ENCODE results near the gene DISP3.

The DISP3 gene

DNA sequence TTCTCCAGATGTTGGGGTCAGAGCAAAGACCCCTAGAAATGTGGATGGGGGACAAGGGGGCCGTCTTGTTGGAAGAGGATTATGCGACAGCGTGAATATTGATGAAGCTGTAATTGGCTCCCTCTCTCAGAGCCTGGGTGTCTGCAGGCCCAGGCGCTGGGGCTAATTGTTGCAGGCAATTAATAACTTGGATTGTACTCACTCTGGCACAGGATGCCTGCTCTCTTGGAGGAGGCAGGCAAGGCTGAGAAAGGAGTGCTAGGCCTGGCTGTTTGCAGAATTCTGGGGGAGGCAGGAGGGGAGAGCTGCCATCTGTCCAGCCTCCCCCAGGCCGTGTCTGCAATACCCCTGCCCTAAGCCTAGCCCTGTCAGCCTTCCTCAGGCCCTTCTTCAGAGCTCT is 4.1 kb upstream of the DISP3 start:
- Histone ChIP-seq H3K4ac (ENCODE audit: low read depth in 1 of 2, low read length in 2 of 2) (no peak overlapping the region), H3K9ac (ENCODE audit: low read length) (no peak overlapping the region)
- WGBS = 84% methylated on average over 5 of the region's 5 CpGs

DNA sequence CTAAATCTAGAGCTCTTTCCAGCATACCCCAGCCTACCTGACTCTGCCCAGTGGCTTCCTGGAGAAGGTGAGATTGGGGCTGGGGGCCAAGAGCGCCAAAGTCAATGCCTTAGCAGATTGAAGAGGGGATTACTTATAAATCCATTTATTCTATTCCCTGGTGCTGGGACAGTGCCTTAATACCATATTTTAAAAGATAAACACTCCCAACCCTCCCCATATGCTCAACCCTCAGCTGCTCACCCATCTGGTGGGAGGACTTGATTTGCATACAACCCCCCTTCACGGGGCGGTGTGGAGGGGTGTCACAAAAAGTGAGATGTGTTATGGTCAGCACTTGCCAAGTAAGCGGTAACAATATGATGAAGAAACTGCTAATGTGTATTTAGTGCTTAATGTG is 3.2 kb upstream of the DISP3 start:
- Histone ChIP-seq H3K79me1 (replicated peaks; ENCODE audit: low read length, poor library complexity, severe bottlenecking) (no peaks in the 10 kb centered on the region), H2AK5ac (ENCODE audit: low read length, severe bottlenecking) (no peak overlapping the region), H3K18ac (ENCODE audit: low read depth in 1 of 2, low read length in 2 of 2) (no peak overlapping the region), H3K27me3 (ENCODE audit: control insufficient read depth in 1 of 2, insufficient read depth in 1 of 2, low read length in 2 of 2) (peaks cover 36 to 67% of the 10 kb centered on the region in 2 experiments), H4K8ac (ENCODE audit: low read length) (no peak overlapping the region), H3K27ac (ENCODE audit: low read length, poor library complexity, severe bottlenecking) (no peak overlapping the region), H3K9ac (ENCODE audit: low read length) (no peak overlapping the region), H2AFZ (ENCODE audit: low read depth, low read length) (no peak overlapping the region), H3K4me1 (ENCODE audit: control insufficient read depth, insufficient read depth, low read depth, low read length) (peaks cover 19% of the 10 kb centered on the region), H3K14ac (ENCODE audit: low read length in 2 of 2) (no peak overlapping the region), H2BK120ac (ENCODE audit: low read depth, low read length) (no peak overlapping the region), H3K4me2 (ENCODE audit: low read length, poor library complexity, severe bottlenecking) (no peak overlapping the region), H3K4me3 (ENCODE audit: insufficient read depth in 1 of 2, low read depth in 1 of 2, low read length in 2 of 2) (no peak overlapping the region), H3K9me3 (ENCODE audit: control insufficient read depth, low read length) (no peaks in the 10 kb centered on the region), H4K91ac (ENCODE audit: low read length) (no peak overlapping the region), H3K36me3 (ENCODE audit: control insufficient read depth in 1 of 2, insufficient read depth in 2 of 2, low read depth in 1 of 2, low read length in 2 of 2) (no peaks in the 10 kb centered on the region), H2BK12ac (ENCODE audit: low read length in 2 of 2) (no peak overlapping the region), H3K4ac (ENCODE audit: low read depth in 1 of 2, low read length in 2 of 2) (no peak overlapping the region), H2BK15ac (ENCODE audit: low read depth, poor library complexity, severe bottlenecking) (no peak overlapping the region), H3K23ac (ENCODE audit: low read length in 2 of 2) (no peak overlapping the region), H2BK5ac (ENCODE audit: low read depth, low read length, poor library complexity, severe bottlenecking) (no peak overlapping the region)
- 82% methylated on average over 2 of the region's 4 CpGs for WGBS
- DNase-seq = no peak

More for the DNA sequence above, 4.1 kb upstream of the DISP3 start:
- H3K4me3 ChIP-seq (ENCODE audit: insufficient read depth in 1 of 2, low read depth in 1 of 2, low read length in 2 of 2) = no peak overlapping the region
- H2AK5ac ChIP-seq (ENCODE audit: low read length, severe bottlenecking) = no peak overlapping the region
- no peak overlapping the region for H3K18ac ChIP-seq (ENCODE audit: low read depth in 1 of 2, low read length in 2 of 2)
- no peak overlapping the region for H2BK5ac ChIP-seq (ENCODE audit: low read depth, low read length, poor library complexity, severe bottlenecking)
- H3K27ac ChIP-seq (ENCODE audit: low read length, poor library complexity, severe bottlenecking) = no peak overlapping the region
- H2BK12ac ChIP-seq (ENCODE audit: low read length in 2 of 2) = no peak overlapping the region
- no peak overlapping the region for H2BK15ac ChIP-seq (ENCODE audit: low read depth, poor library complexity, severe bottlenecking)
- H4K91ac ChIP-seq (ENCODE audit: low read length) = no peak overlapping the region
- H4K8ac ChIP-seq (ENCODE audit: low read length) = no peak overlapping the region
- no peaks in the 10 kb centered on the region for H3K79me1 ChIP-seq (replicated peaks; ENCODE audit: low read length, poor library complexity, severe bottlenecking)
- no peak overlapping the region for H3K14ac ChIP-seq (ENCODE audit: low read length in 2 of 2)
- peaks cover 27 to 58% of the 10 kb centered on the region in 2 experiments for H3K27me3 ChIP-seq (ENCODE audit: control insufficient read depth in 1 of 2, insufficient read depth in 1 of 2, low read length in 2 of 2)
- no peaks in the 10 kb centered on the region for H3K36me3 ChIP-seq (ENCODE audit: control insufficient read depth in 1 of 2, insufficient read depth in 2 of 2, low read depth in 1 of 2, low read length in 2 of 2)
- H2AFZ ChIP-seq (ENCODE audit: low read depth, low read length) = no peak overlapping the region
- no peak overlapping the region for H3K23ac ChIP-seq (ENCODE audit: low read length in 2 of 2)
- H3K4me1 ChIP-seq (ENCODE audit: control insufficient read depth, insufficient read depth, low read depth, low read length) = peaks cover 14% of the 10 kb centered on the region
- DNase-seq = no peak
- no peak overlapping the region for H2BK120ac ChIP-seq (ENCODE audit: low read depth, low read length)
- H3K4me2 ChIP-seq (ENCODE audit: low read length, poor library complexity, severe bottlenecking) = no peak overlapping the region
- H3K9me3 ChIP-seq (ENCODE audit: control insufficient read depth, low read length) = no peaks in the 10 kb centered on the region

DNA sequence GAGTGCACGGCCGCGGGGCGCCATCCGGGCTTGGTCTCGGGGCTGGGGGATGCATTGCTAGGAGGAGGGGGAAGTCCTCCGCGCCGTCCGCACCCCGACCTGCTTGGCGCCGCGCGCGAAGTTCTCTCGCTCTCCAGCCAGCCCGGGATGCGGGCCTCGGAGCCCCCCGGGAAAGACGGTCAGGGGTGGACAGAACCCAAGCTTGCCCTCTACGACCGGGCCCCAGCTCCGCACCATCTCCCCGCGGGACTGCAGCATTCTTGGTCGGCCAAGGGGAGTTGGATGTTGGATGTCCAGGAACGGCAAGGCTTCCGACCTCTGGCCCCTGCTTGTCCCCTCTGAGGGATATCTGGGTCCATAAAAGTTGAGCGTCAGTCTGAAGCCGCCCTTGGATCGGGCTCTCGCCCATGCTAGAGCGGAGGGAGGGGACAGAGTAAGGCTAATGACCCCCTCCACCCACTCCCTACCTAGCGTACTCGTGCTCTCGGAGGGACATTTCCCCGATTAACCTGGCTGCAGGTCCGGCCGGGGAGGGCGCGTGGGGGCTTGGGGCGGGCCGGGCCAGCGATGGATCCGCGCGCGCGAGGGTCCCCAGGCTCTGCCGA is 522 bp downstream of the DISP3 start:
- H3K27ac ChIP-seq (ENCODE audit: low read length, poor library complexity, severe bottlenecking) = no peak overlapping the region
- H2BK15ac ChIP-seq (ENCODE audit: low read depth, poor library complexity, severe bottlenecking) = no peak overlapping the region
- H3K79me1 ChIP-seq (replicated peaks; ENCODE audit: low read length, poor library complexity, severe bottlenecking) = no peaks in the 10 kb centered on the region
- no peak overlapping the region for H2AK5ac ChIP-seq (ENCODE audit: low read length, severe bottlenecking)
- no peaks in the 10 kb centered on the region for H3K36me3 ChIP-seq (ENCODE audit: control insufficient read depth in 1 of 2, insufficient read depth in 2 of 2, low read depth in 1 of 2, low read length in 2 of 2)
- H3K27me3 ChIP-seq (ENCODE audit: control insufficient read depth in 1 of 2, insufficient read depth in 1 of 2, low read length in 2 of 2) = peaks cover 62 to 93% of the 10 kb centered on the region in 2 experiments
- no peak overlapping the region for H2BK120ac ChIP-seq (ENCODE audit: low read depth, low read length)
- H2BK12ac ChIP-seq (ENCODE audit: low read length in 2 of 2) = no peak overlapping the region
- H3K23ac ChIP-seq (ENCODE audit: low read length in 2 of 2) = no peak overlapping the region
- H4K8ac ChIP-seq (ENCODE audit: low read length) = no peak overlapping the region
- peak overlapping the region; percentile 77 for H3K4me2 ChIP-seq (ENCODE audit: low read length, poor library complexity, severe bottlenecking)
- H3K4ac ChIP-seq (ENCODE audit: low read depth in 1 of 2, low read length in 2 of 2) = no peak overlapping the region
- H2BK5ac ChIP-seq (ENCODE audit: low read depth, low read length, poor library complexity, severe bottlenecking) = no peak overlapping the region
- no peaks in the 10 kb centered on the region for H3K9me3 ChIP-seq (ENCODE audit: control insufficient read depth, low read length)
- H4K91ac ChIP-seq (ENCODE audit: low read length) = no peak overlapping the region
- H3K9ac ChIP-seq (ENCODE audit: low read length) = no peak overlapping the region
- peak; percentile 0 for DNase-seq
- WGBS = 3% methylated on average over 32 of the region's 52 CpGs
- H3K4me3 ChIP-seq (ENCODE audit: insufficient read depth in 1 of 2, low read depth in 1 of 2, low read length in 2 of 2) = peak overlapping the region; percentile 67 to 71
- no peak overlapping the region for H3K18ac ChIP-seq (ENCODE audit: low read depth in 1 of 2, low read length in 2 of 2)
- H3K4me1 ChIP-seq (ENCODE audit: control insufficient read depth, insufficient read depth, low read depth, low read length) = peaks cover 19% of the 10 kb centered on the region
- H2AFZ ChIP-seq (ENCODE audit: low read depth, low read length) = peak overlapping the region; percentile 66
- no peak overlapping the region for H3K14ac ChIP-seq (ENCODE audit: low read length in 2 of 2)

DNA sequence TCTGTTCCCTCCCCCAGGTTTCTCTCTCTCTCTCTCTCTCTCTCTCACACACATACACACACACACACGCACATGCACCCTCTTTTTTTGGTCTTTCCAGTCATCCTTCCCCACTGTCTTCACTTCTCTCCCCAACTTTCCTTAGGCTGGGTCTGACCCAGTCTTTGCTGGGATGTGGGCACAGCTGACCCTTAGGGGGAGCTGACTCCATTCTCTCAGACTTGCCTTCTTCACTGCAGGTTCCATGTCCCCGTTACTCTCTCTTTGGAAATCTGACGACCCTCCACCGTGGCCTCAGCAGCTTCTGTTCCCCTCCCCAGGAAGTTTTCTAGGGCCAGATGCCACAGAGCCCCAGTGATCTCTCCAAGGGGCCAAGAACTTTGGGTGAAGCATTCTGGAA is 2.1 kb downstream of the DISP3 start:
- Histone ChIP-seq H3K4ac (ENCODE audit: low read depth in 1 of 2, low read length in 2 of 2) (no peak overlapping the region), H3K4me3 (ENCODE audit: insufficient read depth in 1 of 2, low read depth in 1 of 2, low read length in 2 of 2) (no peak overlapping the region), H3K27me3 (ENCODE audit: control insufficient read depth in 1 of 2, insufficient read depth in 1 of 2, low read length in 2 of 2) (peaks cover 71 to 91% of the 10 kb centered on the region in 2 experiments), H2BK5ac (ENCODE audit: low read depth, low read length, poor library complexity, severe bottlenecking) (no peak overlapping the region), H3K23ac (ENCODE audit: low read length in 2 of 2) (no peak overlapping the region), H3K4me2 (ENCODE audit: low read length, poor library complexity, severe bottlenecking) (no peak overlapping the region), H2BK12ac (ENCODE audit: low read length in 2 of 2) (no peak overlapping the region), H3K4me1 (ENCODE audit: control insufficient read depth, insufficient read depth, low read depth, low read length) (peaks cover 19% of the 10 kb centered on the region), H2BK15ac (ENCODE audit: low read depth, poor library complexity, severe bottlenecking) (no peak overlapping the region), H3K14ac (ENCODE audit: low read length in 2 of 2) (no peak overlapping the region), H3K27ac (ENCODE audit: low read length, poor library complexity, severe bottlenecking) (no peak overlapping the region), H3K18ac (ENCODE audit: low read depth in 1 of 2, low read length in 2 of 2) (no peak overlapping the region), H3K36me3 (ENCODE audit: control insufficient read depth in 1 of 2, insufficient read depth in 2 of 2, low read depth in 1 of 2, low read length in 2 of 2) (no peaks in the 10 kb centered on the region), H2BK120ac (ENCODE audit: low read depth, low read length) (no peak overlapping the region), H4K91ac (ENCODE audit: low read length) (no peak overlapping the region), H4K8ac (ENCODE audit: low read length) (no peak overlapping the region), H3K9ac (ENCODE audit: low read length) (no peak overlapping the region), H3K9me3 (ENCODE audit: control insufficient read depth, low read length) (no peaks in the 10 kb centered on the region), H2AFZ (ENCODE audit: low read depth, low read length) (no peak overlapping the region), H3K79me1 (replicated peaks; ENCODE audit: low read length, poor library complexity, severe bottlenecking) (no peaks in the 10 kb centered on the region), H2AK5ac (ENCODE audit: low read length, severe bottlenecking) (no peak overlapping the region)
- no peak for DNase-seq
- WGBS = 27% methylated on average over 4 of the region's 4 CpGs

Measured in mesenchymal stem cell (in vitro differentiated cells and primary cell).